Measurements from ENCODE around the gene SYT8. TPM values are rescaled to one million over a fixed set of nuclear protein-coding genes. Genes with fewer than 3 reads are reported as not detected.

Gene SYT8
- total and polyA plus RNA-seq, 11 donors: 0.08 TPM; not detected in 10

DNA sequence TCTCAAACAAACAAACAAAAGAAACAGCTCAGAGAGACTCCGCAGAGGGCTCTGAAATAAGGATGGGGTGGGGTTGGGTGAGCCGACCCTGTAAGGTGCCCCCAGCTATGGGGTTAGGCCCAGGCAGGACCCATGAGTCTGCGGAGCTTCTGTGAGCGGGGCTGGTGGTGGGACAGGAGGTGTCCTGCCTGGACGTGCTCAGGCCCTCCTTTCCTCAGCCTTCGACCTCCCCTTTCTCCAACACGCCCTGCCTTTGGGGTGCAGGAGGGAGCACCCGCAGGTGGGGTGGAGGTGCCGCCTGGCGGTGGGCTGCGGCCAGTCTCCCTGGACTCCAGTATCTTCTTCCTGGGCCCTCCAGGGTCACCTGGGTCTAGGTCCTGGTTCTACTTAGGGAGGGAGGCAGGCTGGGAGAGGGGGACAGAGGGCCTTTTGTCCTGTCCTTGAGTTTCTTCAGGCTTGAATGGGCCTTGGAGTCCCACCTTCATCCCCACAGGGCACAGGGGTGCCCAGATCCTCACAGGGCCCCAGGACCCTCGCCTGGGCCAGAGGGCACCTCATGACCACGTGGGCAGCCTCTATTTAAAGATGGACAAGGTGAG is 44.7 kb downstream of the SYT8 start:
- H3K27me3 ChIP-seq: no peaks in the 10 kb centered on the region
- H3K36me3 ChIP-seq: peaks cover 0 to 19% (median under 1%) of the 10 kb centered on the region in 9 donors
- TF ChIP-seq, protein P1, sequence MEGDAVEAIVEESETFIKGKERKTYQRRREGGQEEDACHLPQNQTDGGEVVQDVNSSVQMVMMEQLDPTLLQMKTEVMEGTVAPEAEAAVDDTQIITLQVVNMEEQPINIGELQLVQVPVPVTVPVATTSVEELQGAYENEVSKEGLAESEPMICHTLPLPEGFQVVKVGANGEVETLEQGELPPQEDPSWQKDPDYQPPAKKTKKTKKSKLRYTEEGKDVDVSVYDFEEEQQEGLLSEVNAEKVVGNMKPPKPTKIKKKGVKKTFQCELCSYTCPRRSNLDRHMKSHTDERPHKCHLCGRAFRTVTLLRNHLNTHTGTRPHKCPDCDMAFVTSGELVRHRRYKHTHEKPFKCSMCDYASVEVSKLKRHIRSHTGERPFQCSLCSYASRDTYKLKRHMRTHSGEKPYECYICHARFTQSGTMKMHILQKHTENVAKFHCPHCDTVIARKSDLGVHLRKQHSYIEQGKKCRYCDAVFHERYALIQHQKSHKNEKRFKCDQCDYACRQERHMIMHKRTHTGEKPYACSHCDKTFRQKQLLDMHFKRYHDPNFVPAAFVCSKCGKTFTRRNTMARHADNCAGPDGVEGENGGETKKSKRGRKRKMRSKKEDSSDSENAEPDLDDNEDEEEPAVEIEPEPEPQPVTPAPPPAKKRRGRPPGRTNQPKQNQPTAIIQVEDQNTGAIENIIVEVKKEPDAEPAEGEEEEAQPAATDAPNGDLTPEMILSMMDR (IDR thresholded peaks at IDR 0.05): no peak
- no peak for TF ChIP-seq POLR2A (IDR thresholded peaks at IDR 0.05)
- WGBS, 4 donors: 83 to 92% (median 89%) methylated on average over 8 to 13 of the region's 13 CpGs
- ATAC-seq (no peak), DNase-seq (peak in 4 of 5 donors; percentile 7 to 46 (median 32))
- H3K27ac ChIP-seq: peak overlapping the region; percentile 85 to 99 (median 96)
- H3K4me1 ChIP-seq: peaks cover 32 to 83% (median 70%) of the 10 kb centered on the region in 12 donors
- no peaks in the 10 kb centered on the region for H3K9me3 ChIP-seq
- intact Hi-C loops (cut with DNase I): no loop called here
- H3K4me3 ChIP-seq: no peak overlapping the region

DNA sequence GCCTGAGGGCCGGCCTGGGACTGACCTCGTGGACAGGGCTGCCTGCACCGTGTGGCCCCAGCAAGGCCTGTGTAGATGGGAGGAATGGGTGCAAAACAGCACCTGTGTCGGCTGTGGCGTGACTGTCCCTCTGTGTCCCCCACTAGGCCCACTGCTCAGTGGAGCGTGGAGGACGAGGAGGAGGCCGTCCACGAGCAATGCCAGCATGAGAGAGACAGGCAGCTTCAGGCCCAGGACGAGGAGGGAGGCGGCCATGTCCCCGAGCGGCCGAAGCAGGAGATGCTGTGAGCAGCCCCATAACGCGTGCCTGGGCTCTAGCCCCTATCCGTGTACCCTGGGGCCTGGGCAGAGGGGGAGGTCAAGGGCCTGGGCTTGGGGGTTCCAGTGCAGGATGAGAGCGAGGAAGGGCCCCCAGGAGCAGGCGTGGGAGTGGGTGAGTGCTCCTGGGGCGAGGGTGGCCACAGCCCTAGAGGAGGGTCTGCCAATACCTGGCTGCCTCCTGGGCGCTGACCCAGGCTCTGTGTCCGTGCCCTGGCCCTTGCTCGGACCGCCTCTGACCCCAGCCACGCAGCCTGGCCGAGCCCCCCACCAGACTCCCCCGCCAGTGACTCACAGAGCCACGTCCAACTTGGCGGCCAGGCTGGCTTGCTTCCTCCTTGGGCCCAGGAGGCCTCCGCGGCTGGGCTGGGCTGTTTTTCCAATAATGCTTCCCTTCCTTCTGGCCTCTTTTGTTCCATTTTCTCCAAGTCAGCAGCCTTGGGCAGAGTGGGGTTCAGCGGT is 45.3 kb downstream of the SYT8 start:
- 49 to 76% (median 66%) methylated on average over 26 to 32 of the region's 32 CpGs for WGBS, 4 donors
- Histone ChIP-seq H3K4me3 (no peak overlapping the region), H3K9me3 (no peaks in the 10 kb centered on the region), H3K27ac (peak overlapping the region; percentile 85 to 99 (median 96)), H3K27me3 (no peaks in the 10 kb centered on the region), H3K4me1 (peaks cover 32 to 79% (median 67%) of the 10 kb centered on the region in 12 donors), H3K36me3 (peaks cover 0 to 26% (median 7%) of the 10 kb centered on the region in 9 donors)
- peak; percentile 85 to 91 (median 89) for DNase-seq
- no peak for TF ChIP-seq POLR2A (IDR thresholded peaks at IDR 0.05)
- TF ChIP-seq, protein P1 (IDR thresholded peaks at IDR 0.05): no peak
- peak; percentile 45 to 77 (median 70) for ATAC-seq
- intact Hi-C loops (cut with DNase I): loop anchor here (5.0 to 10.0 kb wide), 6 partner anchors 37 to 272 kb away; partner anchors contain the start of genes TNNT3 (in 6 of the 10) and TNNI2 (in 1 of the 10)

- intact Hi-C loops (cut with DNase I): loop anchor here (5.0 to 10.0 kb wide), 6 partner anchors 36 to 271 kb away; partner anchors contain the start of genes TNNT3 (in 6 of the 10) and TNNI2 (in 1 of the 10)
- Histone ChIP-seq H3K9me3 (no peaks in the 10 kb centered on the region), H3K27ac (peak overlapping the region; percentile 85 to 99 (median 96)), H3K36me3 (peaks cover 0 to 33% (median 15%) of the 10 kb centered on the region in 9 donors), H3K4me3 (no peak overlapping the region), H3K4me1 (peaks cover 29 to 71% (median 60%) of the 10 kb centered on the region in 12 donors), H3K27me3 (no peaks in the 10 kb centered on the region)
- WGBS, 4 donors: 45 to 72% (median 67%) methylated on average over 4 to 9 of the region's 9 CpGs
- ATAC-seq (peak in 2 of 4 donors; percentile 1 to 5), DNase-seq (peak in 2 of 5 donors; percentile 18 to 36)
- TF ChIP-seq, protein P1 (IDR thresholded peaks at IDR 0.05): no peak
- no peak for TF ChIP-seq POLR2A (IDR thresholded peaks at IDR 0.05)
Observed at GRCh38 chr11:1880746-1881441, 46.1 kb downstream of the SYT8 start.
